Gastroesophageal sphincter (tissue), 3 donors: Measurements from ENCODE around the gene TMTC4.

Experiments
- EP300 ChIP-seq: sonication (generic); formaldehyde crosslinking; IDR thresholded peaks from one replicate; pipeline ENCODE4 v1.6.1; 2017; ENCODE audit warnings: antibody characterized with exemption, mild to moderate bottlenecking
- POLR2A ChIP-seq, 2 donors: fragments of 450-650 bp; IDR thresholded peaks; one replicate each; pipeline ENCODE4 v1.6.1; 2017; ENCODE audit warnings: antibody characterized with exemption in 2 of 2, mild to moderate bottlenecking in 2 of 2, moderate library complexity in 1 of 2
- POLR2AphosphoS5 ChIP-seq: sonication (generic); formaldehyde crosslinking; IDR thresholded peaks from one replicate; pipeline ENCODE4 v1.6.1; 2017; ENCODE audit warnings: antibody characterized with exemption
- TF ChIP-seq, protein P1 (sequence below), 4 experiments: fragments of 200-600 bp in 2 of 4; fragments of 450-650 bp in 2 of 4; sonication (generic) in 1 of 4; IDR thresholded peaks; one replicate each; pipeline ENCODE4 v1.5.1; 2017 to 2019; ENCODE audit warnings: antibody characterized with exemption in 4 of 4, mild to moderate bottlenecking in 2 of 4, moderate library complexity in 2 of 4

DNA sequence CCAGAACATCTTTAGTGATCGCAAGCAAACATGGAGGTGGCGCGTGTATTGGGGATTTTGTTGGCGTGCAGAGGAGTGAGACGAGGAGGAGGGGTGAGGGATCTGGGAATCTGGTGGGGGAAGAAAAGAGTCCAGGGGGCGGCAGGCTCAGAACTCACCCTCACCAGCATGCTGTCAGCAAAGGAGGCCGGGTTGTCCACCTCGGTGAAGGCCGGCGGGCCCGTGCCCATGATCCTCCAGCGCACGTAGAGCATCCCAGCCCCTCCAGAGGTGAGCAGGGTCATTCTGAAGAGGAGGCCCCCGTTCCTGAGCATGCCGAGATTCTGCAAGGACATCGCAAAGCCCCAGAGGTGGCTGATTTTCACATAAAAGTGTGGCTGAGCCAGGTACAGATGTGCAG, 37.2 kb downstream of the TMTC4 start:
- TF ChIP-seq, protein P1, sequence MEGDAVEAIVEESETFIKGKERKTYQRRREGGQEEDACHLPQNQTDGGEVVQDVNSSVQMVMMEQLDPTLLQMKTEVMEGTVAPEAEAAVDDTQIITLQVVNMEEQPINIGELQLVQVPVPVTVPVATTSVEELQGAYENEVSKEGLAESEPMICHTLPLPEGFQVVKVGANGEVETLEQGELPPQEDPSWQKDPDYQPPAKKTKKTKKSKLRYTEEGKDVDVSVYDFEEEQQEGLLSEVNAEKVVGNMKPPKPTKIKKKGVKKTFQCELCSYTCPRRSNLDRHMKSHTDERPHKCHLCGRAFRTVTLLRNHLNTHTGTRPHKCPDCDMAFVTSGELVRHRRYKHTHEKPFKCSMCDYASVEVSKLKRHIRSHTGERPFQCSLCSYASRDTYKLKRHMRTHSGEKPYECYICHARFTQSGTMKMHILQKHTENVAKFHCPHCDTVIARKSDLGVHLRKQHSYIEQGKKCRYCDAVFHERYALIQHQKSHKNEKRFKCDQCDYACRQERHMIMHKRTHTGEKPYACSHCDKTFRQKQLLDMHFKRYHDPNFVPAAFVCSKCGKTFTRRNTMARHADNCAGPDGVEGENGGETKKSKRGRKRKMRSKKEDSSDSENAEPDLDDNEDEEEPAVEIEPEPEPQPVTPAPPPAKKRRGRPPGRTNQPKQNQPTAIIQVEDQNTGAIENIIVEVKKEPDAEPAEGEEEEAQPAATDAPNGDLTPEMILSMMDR (IDR thresholded peaks at IDR 0.05), result no peak
- no peak for TF ChIP-seq EP300
- no peak for TF ChIP-seq POLR2A (IDR thresholded peaks at IDR 0.05)
- no peak for TF ChIP-seq POLR2AphosphoS5
